GM20431 (cell line): ENCODE data around the gene HTR5A.

Experiments
- in situ Hi-C: fragments of 300-500 bp; cut with MseI, MboI; formaldehyde crosslinking; loops from one replicate; pipeline ENCODE4 v1.15.0; 2020; ENCODE audit warnings: low sequenced_read_pairs; ENCODE audit not compliant: unreplicated experiment

Gene HTR5A

GRCh38 chr7:155132431-155132830, 62.3 kb downstream of the HTR5A start:
- in situ Hi-C loops, result no loop called here

GRCh38 chr7:155136619-155137243, 66.6 kb downstream of the HTR5A start:
- in situ Hi-C loops, result no loop called here
